ENCODE data around the gene TMEM38A. TPM values are rescaled to one million over a fixed set of nuclear protein-coding genes. Genes with fewer than 3 reads are reported as not detected.

TMEM38A gene
- total RNA-seq, 1 donor from 2014 or later = 7.1 TPM

GRCh38 chr19:16637535-16637934 lies 23.4 kb upstream of the TMEM38A start:
- intact Hi-C loops (cut with DNase I) = no loop called here
- Histone ChIP-seq H3K27me3 (ENCODE audit: low read depth) (no peaks in the 10 kb centered on the region), H3K9me3 (no peaks in the 10 kb centered on the region), H3K4me1 (peaks cover 7% of the 10 kb centered on the region), H3K36me3 (peaks cover 87% of the 10 kb centered on the region), H3K27ac (no peak overlapping the region), H3K4me3 (no peak overlapping the region)
- ATAC-seq = no peak
- no peak for DNase-seq
- TF ChIP-seq, protein P1, sequence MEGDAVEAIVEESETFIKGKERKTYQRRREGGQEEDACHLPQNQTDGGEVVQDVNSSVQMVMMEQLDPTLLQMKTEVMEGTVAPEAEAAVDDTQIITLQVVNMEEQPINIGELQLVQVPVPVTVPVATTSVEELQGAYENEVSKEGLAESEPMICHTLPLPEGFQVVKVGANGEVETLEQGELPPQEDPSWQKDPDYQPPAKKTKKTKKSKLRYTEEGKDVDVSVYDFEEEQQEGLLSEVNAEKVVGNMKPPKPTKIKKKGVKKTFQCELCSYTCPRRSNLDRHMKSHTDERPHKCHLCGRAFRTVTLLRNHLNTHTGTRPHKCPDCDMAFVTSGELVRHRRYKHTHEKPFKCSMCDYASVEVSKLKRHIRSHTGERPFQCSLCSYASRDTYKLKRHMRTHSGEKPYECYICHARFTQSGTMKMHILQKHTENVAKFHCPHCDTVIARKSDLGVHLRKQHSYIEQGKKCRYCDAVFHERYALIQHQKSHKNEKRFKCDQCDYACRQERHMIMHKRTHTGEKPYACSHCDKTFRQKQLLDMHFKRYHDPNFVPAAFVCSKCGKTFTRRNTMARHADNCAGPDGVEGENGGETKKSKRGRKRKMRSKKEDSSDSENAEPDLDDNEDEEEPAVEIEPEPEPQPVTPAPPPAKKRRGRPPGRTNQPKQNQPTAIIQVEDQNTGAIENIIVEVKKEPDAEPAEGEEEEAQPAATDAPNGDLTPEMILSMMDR (IDR thresholded peaks at IDR 0.05) = no peak

- no peaks in the 10 kb centered on the region for H3K27me3 ChIP-seq (ENCODE audit: low read depth)
- no peak for ATAC-seq
- peaks cover 87% of the 10 kb centered on the region for H3K36me3 ChIP-seq
- DNase-seq = no peak
- TF ChIP-seq, protein P1 (IDR thresholded peaks at IDR 0.05) = no peak
- no peak overlapping the region for H3K27ac ChIP-seq
- no peak overlapping the region for H3K4me3 ChIP-seq
- H3K9me3 ChIP-seq = no peaks in the 10 kb centered on the region
- intact Hi-C loops (cut with DNase I) = no loop called here
- peaks cover 7% of the 10 kb centered on the region for H3K4me1 ChIP-seq
Measured at GRCh38 chr19:16638666-16639065, 22.3 kb upstream of the TMEM38A start.

- Histone ChIP-seq H3K4me3 (no peak overlapping the region), H3K9me3 (no peaks in the 10 kb centered on the region), H3K36me3 (peaks cover 88% of the 10 kb centered on the region), H3K27ac (no peak overlapping the region), H3K4me1 (peaks cover 7% of the 10 kb centered on the region), H3K27me3 (ENCODE audit: low read depth) (no peaks in the 10 kb centered on the region)
- TF ChIP-seq, protein P1 (IDR thresholded peaks at IDR 0.05) = no peak
- intact Hi-C loops (cut with DNase I) = no loop called here
- ATAC-seq (no peak), DNase-seq (no peak)
Measured at GRCh38 chr19:16640951-16641350, 20.0 kb upstream of the TMEM38A start.

- Histone ChIP-seq H3K9me3 (no peaks in the 10 kb centered on the region), H3K27me3 (ENCODE audit: low read depth) (no peaks in the 10 kb centered on the region), H3K27ac (no peak overlapping the region), H3K4me3 (no peak overlapping the region), H3K36me3 (peaks cover 88% of the 10 kb centered on the region), H3K4me1 (peaks cover 7% of the 10 kb centered on the region)
- DNase-seq = no peak
- TF ChIP-seq, protein P1 (IDR thresholded peaks at IDR 0.05) = no peak
- intact Hi-C loops (cut with DNase I) = no loop called here
- no peak for ATAC-seq
Measured at GRCh38 chr19:16641695-16642094, 19.2 kb upstream of the TMEM38A start.

DNA sequence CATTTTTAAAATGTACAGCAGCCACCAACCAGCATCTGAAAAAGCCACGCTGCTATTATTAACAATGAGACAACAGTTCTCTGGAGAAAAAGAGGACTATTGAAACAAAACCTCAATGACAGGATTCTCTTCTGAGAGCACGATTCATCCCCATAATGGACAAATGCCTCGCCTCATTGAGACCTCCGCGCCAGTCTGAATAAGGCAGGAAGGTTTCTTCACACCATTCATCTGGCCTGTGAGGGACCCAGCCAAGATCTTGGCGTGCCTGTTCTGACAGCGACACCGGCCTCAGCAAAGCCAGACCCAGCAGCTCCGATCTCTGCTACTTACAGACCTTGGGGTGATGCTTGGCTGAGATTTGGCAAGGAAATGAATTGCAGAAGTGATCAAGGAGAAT lies 15.8 kb upstream of the TMEM38A start:
- intact Hi-C loops (cut with DNase I) = no loop called here
- Histone ChIP-seq H3K27ac (no peak overlapping the region), H3K27me3 (ENCODE audit: low read depth) (no peaks in the 10 kb centered on the region), H3K36me3 (peaks cover 93% of the 10 kb centered on the region), H3K4me1 (peaks cover 11% of the 10 kb centered on the region), H3K9me3 (no peaks in the 10 kb centered on the region), H3K4me3 (no peak overlapping the region)
- TF ChIP-seq, protein P1 (IDR thresholded peaks at IDR 0.05) = no peak
- ATAC-seq (no peak), DNase-seq (no peak)

- no peaks in the 10 kb centered on the region for H3K9me3 ChIP-seq
- H3K27ac ChIP-seq = no peak overlapping the region
- DNase-seq (no peak), ATAC-seq (peak; percentile 38 to 45)
- intact Hi-C loops (cut with DNase I) = no loop called here
- H3K4me3 ChIP-seq = no peak overlapping the region
- no peaks in the 10 kb centered on the region for H3K27me3 ChIP-seq (ENCODE audit: low read depth)
- TF ChIP-seq, protein P1 (IDR thresholded peaks at IDR 0.05) = no peak
- H3K4me1 ChIP-seq = peaks cover 13% of the 10 kb centered on the region
- H3K36me3 ChIP-seq = peaks cover 91% of the 10 kb centered on the region
Measured at GRCh38 chr19:16649734-16650133, 11.2 kb upstream of the TMEM38A start.
